Measurements from ENCODE around the gene XG.

The XG gene

DNA sequence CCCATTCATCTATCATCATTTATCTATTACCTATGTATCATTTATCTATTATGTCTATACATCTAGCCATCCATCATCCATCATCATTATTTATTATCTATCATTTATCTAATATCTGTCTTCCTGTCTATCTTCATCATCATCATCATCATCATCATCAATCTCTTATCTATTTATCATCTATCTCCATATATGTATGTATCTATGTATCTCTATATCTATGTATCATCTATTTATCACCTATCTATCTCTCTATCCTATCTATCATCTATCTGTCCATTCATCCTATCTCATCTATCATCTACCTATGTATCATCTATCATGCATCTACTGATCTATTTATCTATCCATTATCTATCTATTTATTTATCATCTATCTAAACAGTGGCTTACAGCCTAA, 73.0 kb downstream of the XG start:
- no peaks in the 10 kb centered on the region for H3K9me3 ChIP-seq (ENCODE audit: low read length)
- H3K4me1 ChIP-seq (ENCODE audit: insufficient read depth, low read length): no peaks in the 10 kb centered on the region
- no peak overlapping the region for H3K9ac ChIP-seq (ENCODE audit: low read length)
- H3K27ac ChIP-seq (ENCODE audit: low read depth, low read length): no peak overlapping the region
- no peaks in the 10 kb centered on the region for H3K36me3 ChIP-seq (ENCODE audit: insufficient read depth, low read length)
- peaks cover 0 to 21% of the 10 kb centered on the region in 2 donors for H3K27me3 ChIP-seq (ENCODE audit: control insufficient read depth in 1 of 2, insufficient read depth in 2 of 2, low read length in 2 of 2)
- no peak overlapping the region for H3K4me3 ChIP-seq (ENCODE audit: low read depth in 1 of 2, low read length in 2 of 2)

DNA sequence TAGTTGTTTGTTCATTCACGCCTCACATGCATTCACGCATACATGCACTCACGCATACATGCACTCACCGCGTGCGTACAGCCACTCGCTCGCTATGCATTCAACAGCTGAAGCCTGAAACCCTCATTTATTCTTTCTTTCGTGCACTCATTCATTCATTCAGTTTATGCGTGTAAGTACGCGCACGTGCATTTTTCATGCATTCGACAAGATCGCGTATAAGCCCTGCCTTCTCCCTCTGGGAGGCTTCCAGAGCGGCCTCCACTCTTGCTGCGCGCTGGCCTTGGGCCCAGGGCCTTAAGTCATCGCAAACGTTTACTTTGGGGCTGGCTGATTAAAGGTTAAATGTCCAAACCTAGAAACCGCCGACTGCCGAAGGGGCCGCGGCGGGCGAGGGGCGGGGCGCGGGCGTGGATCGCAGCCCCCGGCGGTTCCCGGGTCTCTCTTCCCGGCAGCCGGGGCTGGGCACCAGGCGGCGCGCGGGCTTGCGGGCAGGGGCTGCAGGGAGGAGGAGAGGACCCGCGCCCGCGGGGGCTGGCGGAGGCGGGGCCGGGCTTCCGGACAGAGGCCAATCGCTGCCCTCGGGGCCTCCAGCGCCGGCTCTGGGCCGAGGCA, 76.6 kb downstream of the XG start, which contains the start of gene GYG2:
GYG2 (plus strand) TSS at position 587 of the 615 bp plus-strand sequence. CDS start 1,259 bp downstream, outside the sequence.
- H3K36me3 ChIP-seq (ENCODE audit: insufficient read depth, low read length): no peaks in the 10 kb centered on the region
- no peaks in the 10 kb centered on the region for H3K9me3 ChIP-seq (ENCODE audit: low read length)
- no peak within 1 kb of the TSS for H3K27ac ChIP-seq (ENCODE audit: low read depth, low read length)
- H3K9ac ChIP-seq (ENCODE audit: low read length): no peak within 1 kb of the TSS
- peaks cover 0 to 30% of the 10 kb centered on the region in 2 donors for H3K27me3 ChIP-seq (ENCODE audit: control insufficient read depth in 1 of 2, insufficient read depth in 2 of 2, low read length in 2 of 2)
- peak within 1 kb of the TSS in 1 of 2 donors; percentile 27 for H3K4me3 ChIP-seq (ENCODE audit: low read depth in 1 of 2, low read length in 2 of 2)
- no peaks in the 10 kb centered on the region for H3K4me1 ChIP-seq (ENCODE audit: insufficient read depth, low read length)

DNA sequence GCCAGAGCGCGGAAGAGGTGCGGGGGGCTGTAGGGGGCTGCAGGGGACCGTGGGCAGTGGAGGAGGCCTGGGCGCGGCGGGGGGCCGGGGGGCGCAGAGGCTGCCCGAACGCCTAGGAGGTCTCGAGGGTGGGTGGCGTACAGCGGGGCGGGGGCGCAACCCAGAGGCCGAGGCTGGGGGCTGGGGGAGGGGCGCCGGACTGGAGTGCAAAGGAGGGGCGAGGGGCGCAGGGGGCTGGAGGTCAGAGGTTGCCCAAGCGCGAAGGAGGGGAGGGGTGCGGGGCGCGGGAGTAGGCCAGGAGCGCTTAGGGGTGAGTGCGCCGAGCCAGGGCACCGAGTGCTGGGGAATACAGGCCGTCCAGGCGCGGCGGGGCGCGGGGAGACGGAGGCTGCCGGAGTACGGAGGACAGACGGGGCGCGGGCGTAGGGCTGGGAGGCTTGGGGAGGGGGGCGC, 77.1 kb downstream of the XG start:
- Histone ChIP-seq H3K27ac (ENCODE audit: low read depth, low read length) (no peak overlapping the region), H3K9ac (ENCODE audit: low read length) (no peak overlapping the region), H3K27me3 (ENCODE audit: control insufficient read depth in 1 of 2, insufficient read depth in 2 of 2, low read length in 2 of 2) (peaks cover 0 to 30% of the 10 kb centered on the region in 2 donors), H3K36me3 (ENCODE audit: insufficient read depth, low read length) (no peaks in the 10 kb centered on the region), H3K4me3 (ENCODE audit: low read depth in 1 of 2, low read length in 2 of 2) (peak overlapping the region in 1 of 2 donors; percentile 27), H3K9me3 (ENCODE audit: low read length) (no peaks in the 10 kb centered on the region), H3K4me1 (ENCODE audit: insufficient read depth, low read length) (no peaks in the 10 kb centered on the region)

- no peak overlapping the region for H3K9ac ChIP-seq (ENCODE audit: low read length)
- peak overlapping the region in 1 of 2 donors; percentile 27 for H3K4me3 ChIP-seq (ENCODE audit: low read depth in 1 of 2, low read length in 2 of 2)
- no peaks in the 10 kb centered on the region for H3K4me1 ChIP-seq (ENCODE audit: insufficient read depth, low read length)
- peaks cover 0 to 30% of the 10 kb centered on the region in 2 donors for H3K27me3 ChIP-seq (ENCODE audit: control insufficient read depth in 1 of 2, insufficient read depth in 2 of 2, low read length in 2 of 2)
- H3K27ac ChIP-seq (ENCODE audit: low read depth, low read length): no peak overlapping the region
- H3K36me3 ChIP-seq (ENCODE audit: insufficient read depth, low read length): no peaks in the 10 kb centered on the region
- H3K9me3 ChIP-seq (ENCODE audit: low read length): no peaks in the 10 kb centered on the region
Observed at GRCh38 chrX:2829469-2830246, 77.8 kb downstream of the XG start.

DNA sequence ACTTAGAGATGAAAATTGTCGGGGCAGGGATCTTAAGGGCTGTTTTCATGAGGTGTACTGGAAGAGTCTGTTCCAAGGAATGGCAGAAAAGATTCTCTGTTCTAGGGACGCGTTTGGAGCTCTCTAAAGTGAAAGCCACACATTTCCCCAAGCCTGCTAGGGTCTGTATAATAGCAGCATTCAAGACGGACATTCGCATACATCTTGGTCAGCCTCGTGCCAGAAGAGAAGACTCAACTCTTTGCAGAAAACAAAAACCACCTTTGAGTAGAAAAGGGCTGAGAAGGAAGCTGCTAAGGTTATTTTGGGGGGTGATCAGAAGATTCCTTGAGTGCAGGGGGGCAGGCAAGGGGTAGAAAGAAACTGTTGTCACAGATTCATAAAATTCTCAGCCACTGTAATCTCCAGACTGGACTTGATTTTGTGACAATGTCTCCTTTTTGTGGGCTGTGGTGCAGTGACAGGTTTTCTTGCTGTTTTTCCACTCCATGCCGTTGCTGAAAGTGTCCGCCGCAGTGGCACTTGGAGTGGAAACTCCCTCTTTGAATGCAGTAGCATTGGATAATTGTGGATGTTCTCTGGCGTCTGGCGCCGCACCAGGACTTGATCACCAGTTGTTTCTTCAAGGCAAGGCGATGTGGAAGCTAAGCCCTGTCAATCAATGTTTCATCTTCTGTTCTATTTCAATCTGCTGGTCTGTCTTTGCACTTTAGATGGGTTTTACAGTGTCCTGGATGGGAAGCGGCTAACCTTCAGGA, 79.8 kb downstream of the XG start:
- Histone ChIP-seq H3K9me3 (ENCODE audit: low read length) (no peaks in the 10 kb centered on the region), H3K27ac (ENCODE audit: low read depth, low read length) (no peak overlapping the region), H3K4me1 (ENCODE audit: insufficient read depth, low read length) (no peaks in the 10 kb centered on the region), H3K4me3 (ENCODE audit: low read depth in 1 of 2, low read length in 2 of 2) (no peak overlapping the region), H3K27me3 (ENCODE audit: control insufficient read depth in 1 of 2, insufficient read depth in 2 of 2, low read length in 2 of 2) (peaks cover 0 to 30% of the 10 kb centered on the region in 2 donors), H3K9ac (ENCODE audit: low read length) (no peak overlapping the region), H3K36me3 (ENCODE audit: insufficient read depth, low read length) (no peaks in the 10 kb centered on the region)

DNA sequence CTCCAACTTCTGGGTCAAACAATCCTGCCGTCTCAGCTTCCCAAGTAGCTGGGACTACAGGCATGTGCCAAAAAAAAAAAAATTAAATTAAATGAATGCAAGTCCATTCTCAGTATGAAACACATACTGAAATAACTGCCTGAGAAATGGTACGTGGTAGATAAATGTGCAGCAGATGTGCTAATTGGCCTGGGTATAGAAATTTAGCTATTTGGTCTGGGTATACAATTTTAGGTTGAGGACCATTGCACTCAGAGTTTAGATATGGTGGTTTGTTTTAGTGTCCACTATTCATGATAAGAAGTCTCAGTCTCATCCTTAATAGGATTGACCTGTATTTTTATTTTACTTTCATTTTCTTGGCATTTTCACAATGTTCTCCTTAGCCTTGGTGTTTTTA, 86.1 kb downstream of the XG start:
- H3K36me3 ChIP-seq (ENCODE audit: insufficient read depth, low read length): no peaks in the 10 kb centered on the region
- H3K4me3 ChIP-seq (ENCODE audit: low read depth in 1 of 2, low read length in 2 of 2): no peak overlapping the region
- peaks cover 5% of the 10 kb centered on the region for H3K9me3 ChIP-seq (ENCODE audit: low read length)
- no peaks in the 10 kb centered on the region for H3K27me3 ChIP-seq (ENCODE audit: control insufficient read depth in 1 of 2, insufficient read depth in 2 of 2, low read length in 2 of 2)
- no peak overlapping the region for H3K9ac ChIP-seq (ENCODE audit: low read length)
- H3K4me1 ChIP-seq (ENCODE audit: insufficient read depth, low read length): no peaks in the 10 kb centered on the region
- H3K27ac ChIP-seq (ENCODE audit: low read depth, low read length): no peak overlapping the region

DNA sequence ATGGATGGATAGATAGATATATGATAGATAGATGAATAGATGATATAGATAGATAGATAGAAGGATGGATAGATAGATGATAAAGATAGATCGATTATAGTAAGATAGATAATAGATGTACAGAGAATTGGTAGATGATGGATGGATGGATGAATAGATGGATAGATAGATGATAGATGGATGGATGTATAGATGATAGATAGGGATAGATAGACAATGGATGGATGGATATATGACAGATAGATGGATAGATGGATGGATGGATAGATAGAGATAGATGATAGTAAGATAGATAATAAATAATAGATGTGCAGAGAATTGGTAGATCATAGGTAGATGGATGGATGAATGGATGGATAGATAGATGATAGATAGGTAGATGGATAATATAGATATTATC, 89.1 kb downstream of the XG start:
- Histone ChIP-seq H3K36me3 (ENCODE audit: insufficient read depth, low read length) (no peaks in the 10 kb centered on the region), H3K9ac (ENCODE audit: low read length) (no peak overlapping the region), H3K4me3 (ENCODE audit: low read depth in 1 of 2, low read length in 2 of 2) (no peak overlapping the region), H3K9me3 (ENCODE audit: low read length) (peaks cover 5% of the 10 kb centered on the region), H3K27ac (ENCODE audit: low read depth, low read length) (no peak overlapping the region), H3K4me1 (ENCODE audit: insufficient read depth, low read length) (no peaks in the 10 kb centered on the region), H3K27me3 (ENCODE audit: control insufficient read depth in 1 of 2, insufficient read depth in 2 of 2, low read length in 2 of 2) (no peaks in the 10 kb centered on the region)

DNA sequence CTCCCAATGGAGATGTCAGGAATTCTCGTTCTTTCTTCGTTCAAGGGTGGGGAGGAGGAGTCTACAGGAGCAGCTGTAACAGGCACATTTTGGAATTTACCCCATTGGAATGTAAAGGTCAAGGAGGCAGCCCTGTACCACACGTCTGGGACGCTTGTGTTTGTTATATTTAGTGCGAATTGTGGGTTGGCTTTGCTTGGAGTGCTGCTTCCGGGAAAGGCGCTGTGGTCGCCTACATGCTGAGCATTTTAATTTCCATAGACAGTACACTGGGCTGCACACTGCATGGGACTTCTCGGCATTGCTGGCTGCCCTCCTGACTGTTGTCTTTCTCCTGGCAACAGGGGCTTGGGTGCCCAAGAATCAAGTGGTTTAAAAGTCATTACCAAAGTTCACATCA, 89.7 kb downstream of the XG start:
- no peaks in the 10 kb centered on the region for H3K36me3 ChIP-seq (ENCODE audit: insufficient read depth, low read length)
- no peak overlapping the region for H3K4me3 ChIP-seq (ENCODE audit: low read depth in 1 of 2, low read length in 2 of 2)
- no peaks in the 10 kb centered on the region for H3K4me1 ChIP-seq (ENCODE audit: insufficient read depth, low read length)
- H3K27ac ChIP-seq (ENCODE audit: low read depth, low read length): no peak overlapping the region
- H3K9me3 ChIP-seq (ENCODE audit: low read length): peaks cover 5% of the 10 kb centered on the region
- H3K27me3 ChIP-seq (ENCODE audit: control insufficient read depth in 1 of 2, insufficient read depth in 2 of 2, low read length in 2 of 2): no peaks in the 10 kb centered on the region
- no peak overlapping the region for H3K9ac ChIP-seq (ENCODE audit: low read length)

- no peak overlapping the region for H3K4me3 ChIP-seq (ENCODE audit: low read depth in 1 of 2, low read length in 2 of 2)
- H3K9ac ChIP-seq (ENCODE audit: low read length): no peak overlapping the region
- H3K27ac ChIP-seq (ENCODE audit: low read depth, low read length): no peak overlapping the region
- H3K9me3 ChIP-seq (ENCODE audit: low read length): no peaks in the 10 kb centered on the region
- no peaks in the 10 kb centered on the region for H3K36me3 ChIP-seq (ENCODE audit: insufficient read depth, low read length)
- no peaks in the 10 kb centered on the region for H3K27me3 ChIP-seq (ENCODE audit: control insufficient read depth in 1 of 2, insufficient read depth in 2 of 2, low read length in 2 of 2)
- H3K4me1 ChIP-seq (ENCODE audit: insufficient read depth, low read length): no peaks in the 10 kb centered on the region
Observed at GRCh38 chrX:2846992-2847391, 95.2 kb downstream of the XG start.

DNA sequence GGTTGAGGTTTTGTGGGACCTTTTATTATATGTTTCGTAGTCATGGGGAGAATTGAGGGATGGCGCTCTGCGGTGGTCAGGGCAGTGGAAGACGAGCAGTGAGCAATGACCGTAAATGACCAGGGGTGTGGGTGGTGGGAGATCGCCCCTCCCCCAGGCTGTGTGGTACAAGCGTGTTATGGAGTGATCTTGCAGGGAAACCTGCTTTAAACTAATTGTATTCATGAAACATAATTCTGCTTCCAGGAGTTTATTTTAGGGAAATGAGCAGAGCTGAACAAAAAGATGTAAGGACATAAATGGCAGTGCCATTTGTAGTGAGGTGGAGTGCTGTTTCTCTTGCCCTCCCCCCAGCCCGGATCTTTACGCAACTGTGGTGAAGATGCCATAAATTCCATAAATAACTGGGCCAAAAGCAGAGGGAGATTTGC, 97.0 kb downstream of the XG start:
- H3K9me3 ChIP-seq (ENCODE audit: low read length): no peaks in the 10 kb centered on the region
- H3K36me3 ChIP-seq (ENCODE audit: insufficient read depth, low read length): no peaks in the 10 kb centered on the region
- no peak overlapping the region for H3K4me3 ChIP-seq (ENCODE audit: low read depth in 1 of 2, low read length in 2 of 2)

DNA sequence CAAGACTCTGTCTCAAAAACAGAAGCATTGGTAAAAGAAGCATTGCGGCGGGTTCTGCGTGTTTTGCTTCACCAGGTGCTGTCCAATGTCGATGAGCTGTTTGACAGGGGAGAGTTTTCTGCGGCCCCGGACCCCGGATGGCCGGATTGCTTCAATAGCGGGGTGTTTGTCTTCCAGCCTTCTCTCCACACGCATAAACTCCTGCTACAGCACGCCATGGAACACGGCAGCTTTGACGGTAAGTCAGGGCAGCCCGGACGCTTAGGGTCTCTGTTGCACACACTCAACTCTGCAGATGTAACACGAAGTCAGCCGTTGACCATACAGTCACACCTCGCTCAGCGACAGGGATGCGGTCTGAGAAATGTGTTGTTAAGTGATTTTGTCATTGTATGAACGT, 103.1 kb downstream of the XG start:
- no peak overlapping the region for H3K4me3 ChIP-seq (ENCODE audit: low read depth in 1 of 2, low read length in 2 of 2)
- no peaks in the 10 kb centered on the region for H3K4me1 ChIP-seq (ENCODE audit: insufficient read depth, low read length)
- no peaks in the 10 kb centered on the region for H3K27me3 ChIP-seq (ENCODE audit: control insufficient read depth in 1 of 2, insufficient read depth in 2 of 2, low read length in 2 of 2)
- no peaks in the 10 kb centered on the region for H3K36me3 ChIP-seq (ENCODE audit: insufficient read depth, low read length)
- no peak overlapping the region for H3K9ac ChIP-seq (ENCODE audit: low read length)
- H3K9me3 ChIP-seq (ENCODE audit: low read length): no peaks in the 10 kb centered on the region
- no peak overlapping the region for H3K27ac ChIP-seq (ENCODE audit: low read depth, low read length)

More for the DNA sequence above, 97.0 kb downstream of the XG start:
- H3K27ac ChIP-seq (ENCODE audit: low read depth, low read length): no peak overlapping the region
- H3K9ac ChIP-seq (ENCODE audit: low read length): no peak overlapping the region
- H3K4me1 ChIP-seq (ENCODE audit: insufficient read depth, low read length): no peaks in the 10 kb centered on the region
- no peaks in the 10 kb centered on the region for H3K27me3 ChIP-seq (ENCODE audit: control insufficient read depth in 1 of 2, insufficient read depth in 2 of 2, low read length in 2 of 2)

Measured in muscle layer of colon (tissue), 2 donors.